ENCODE data around the gene MATK.

MATK gene

DNA sequence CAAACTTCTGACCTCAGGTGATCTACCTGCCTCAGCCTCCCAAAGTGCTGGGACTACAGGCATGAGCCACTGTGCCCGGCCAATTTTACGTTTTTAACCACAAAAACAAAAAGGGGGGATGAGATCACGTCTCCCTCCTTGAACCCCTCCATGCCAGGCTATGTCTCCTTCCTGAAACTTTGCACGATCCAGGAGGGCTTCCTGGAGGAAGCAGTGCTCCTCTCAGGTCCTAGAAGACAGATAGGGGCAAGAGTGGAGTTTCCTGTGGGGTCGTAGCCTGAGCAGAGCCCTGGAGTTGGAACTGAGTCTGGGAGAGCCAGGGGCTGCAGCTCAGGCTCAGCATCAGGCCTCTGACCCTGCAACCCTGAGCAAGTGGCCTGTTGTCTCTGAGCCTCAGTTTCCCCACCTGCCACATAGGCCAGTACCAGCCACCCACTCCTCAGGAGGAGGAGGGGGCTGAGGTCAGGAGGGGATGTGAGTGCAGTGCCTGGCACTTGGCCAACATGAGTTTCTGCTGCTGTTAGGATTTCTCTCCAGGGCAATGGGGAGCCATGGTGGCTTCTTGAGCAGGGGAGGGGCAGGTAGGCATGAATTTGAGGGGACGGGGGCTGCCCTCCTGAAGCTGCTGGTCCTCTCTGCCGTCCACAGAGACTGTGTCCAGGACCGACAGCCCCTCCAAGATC, 40.7 kb downstream of the MATK start:
- no peak for DNase-seq (ENCODE audit: low read depth in 2 of 2)
- H3K4me3 ChIP-seq (replicated peaks in 1 of 2; ENCODE audit: low read depth in 2 of 2, low read length in 2 of 2): no peak overlapping the region
- TF ChIP-seq, protein P1, sequence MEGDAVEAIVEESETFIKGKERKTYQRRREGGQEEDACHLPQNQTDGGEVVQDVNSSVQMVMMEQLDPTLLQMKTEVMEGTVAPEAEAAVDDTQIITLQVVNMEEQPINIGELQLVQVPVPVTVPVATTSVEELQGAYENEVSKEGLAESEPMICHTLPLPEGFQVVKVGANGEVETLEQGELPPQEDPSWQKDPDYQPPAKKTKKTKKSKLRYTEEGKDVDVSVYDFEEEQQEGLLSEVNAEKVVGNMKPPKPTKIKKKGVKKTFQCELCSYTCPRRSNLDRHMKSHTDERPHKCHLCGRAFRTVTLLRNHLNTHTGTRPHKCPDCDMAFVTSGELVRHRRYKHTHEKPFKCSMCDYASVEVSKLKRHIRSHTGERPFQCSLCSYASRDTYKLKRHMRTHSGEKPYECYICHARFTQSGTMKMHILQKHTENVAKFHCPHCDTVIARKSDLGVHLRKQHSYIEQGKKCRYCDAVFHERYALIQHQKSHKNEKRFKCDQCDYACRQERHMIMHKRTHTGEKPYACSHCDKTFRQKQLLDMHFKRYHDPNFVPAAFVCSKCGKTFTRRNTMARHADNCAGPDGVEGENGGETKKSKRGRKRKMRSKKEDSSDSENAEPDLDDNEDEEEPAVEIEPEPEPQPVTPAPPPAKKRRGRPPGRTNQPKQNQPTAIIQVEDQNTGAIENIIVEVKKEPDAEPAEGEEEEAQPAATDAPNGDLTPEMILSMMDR (IDR thresholded peaks at IDR 0.05; ENCODE audit: low read depth, low read length): no peak

DNA sequence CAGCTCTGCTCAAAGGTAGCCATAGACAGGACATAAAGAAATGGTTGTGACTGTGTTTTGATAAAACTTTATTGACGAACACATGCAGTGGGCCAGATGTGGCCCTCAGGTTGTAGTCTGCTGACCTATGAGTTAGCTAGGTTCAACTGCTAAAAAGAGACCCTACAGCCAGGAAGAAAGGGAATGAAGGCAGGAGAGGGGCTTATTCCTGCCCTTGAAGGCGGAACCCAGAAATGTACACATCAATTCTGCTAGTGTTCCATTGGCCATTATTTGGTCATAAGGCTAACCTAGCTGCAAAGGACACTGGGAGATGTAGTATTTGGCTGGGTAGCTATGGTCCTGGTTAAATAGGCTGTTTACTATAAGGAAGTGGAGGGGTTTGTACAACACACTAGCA, 42.7 kb downstream of the MATK start:
- peak in 1 of 2 donors; percentile 16 for DNase-seq (ENCODE audit: low read depth in 2 of 2)

DNA sequence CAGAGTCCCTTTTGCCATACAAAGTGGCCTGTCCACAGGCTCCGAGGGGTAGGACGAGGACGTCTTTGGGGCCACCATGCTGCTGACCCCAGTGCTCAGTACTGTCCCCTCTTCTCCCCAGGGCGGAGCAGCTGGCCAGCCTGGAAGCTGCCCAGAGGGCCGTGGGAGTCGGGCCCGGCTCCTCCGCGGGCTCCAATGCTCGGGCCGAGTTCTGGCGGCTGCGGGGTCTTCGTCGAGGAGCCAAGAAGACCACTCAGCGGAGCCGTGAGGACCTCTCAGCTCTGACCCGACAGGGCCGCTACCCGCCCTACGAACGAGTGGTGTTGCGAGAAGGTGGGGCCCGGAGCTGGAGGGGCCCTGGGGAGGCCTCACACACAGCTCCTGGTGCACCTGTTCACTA, 45.8 kb downstream of the MATK start:
- DNase-seq (ENCODE audit: low read depth in 2 of 2): no peak
- no peak overlapping the region for H3K4me3 ChIP-seq (replicated peaks in 1 of 2; ENCODE audit: low read depth in 2 of 2, low read length in 2 of 2)
- TF ChIP-seq, protein P1 (IDR thresholded peaks at IDR 0.05; ENCODE audit: low read depth, low read length): no peak

More for the DNA sequence above, 42.7 kb downstream of the MATK start:
- H3K4me3 ChIP-seq (replicated peaks in 1 of 2; ENCODE audit: low read depth in 2 of 2, low read length in 2 of 2): no peak overlapping the region
- TF ChIP-seq, protein P1 (IDR thresholded peaks at IDR 0.05; ENCODE audit: low read depth, low read length): no peak

DNA sequence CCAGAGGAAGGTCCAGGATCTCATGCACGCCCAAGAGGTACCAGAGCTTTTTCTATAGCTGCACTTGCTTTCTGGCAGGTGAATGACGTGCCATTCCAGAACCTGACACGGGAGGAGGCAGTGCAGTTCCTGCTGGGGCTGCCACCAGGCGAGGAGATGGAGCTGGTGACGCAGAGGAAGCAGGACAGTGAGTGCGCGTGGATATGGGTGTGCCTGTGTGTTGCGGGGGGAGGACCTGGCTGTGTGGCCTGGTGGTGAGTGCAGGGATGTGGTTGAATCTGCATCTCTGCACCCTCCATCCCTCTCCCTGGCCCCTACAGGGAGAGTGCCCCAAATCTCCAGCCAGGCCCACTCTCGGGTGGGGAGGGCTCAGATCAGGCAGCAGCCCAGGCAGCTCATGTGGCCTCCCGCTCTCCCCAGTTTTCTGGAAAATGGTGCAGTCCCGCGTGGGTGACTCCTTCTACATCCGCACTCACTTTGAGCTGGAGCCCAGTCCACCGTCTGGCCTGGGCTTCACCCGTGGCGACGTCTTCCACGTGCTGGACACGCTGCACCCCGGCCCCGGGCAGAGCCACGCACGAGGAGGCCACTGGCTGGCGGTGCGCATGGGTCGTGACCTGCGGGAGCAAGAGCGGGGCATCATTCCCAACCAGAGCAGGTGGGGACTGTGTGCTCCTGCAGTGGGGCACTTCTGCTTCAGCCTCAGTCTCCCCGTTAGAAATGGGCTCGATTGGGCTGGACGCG, 47.5 kb downstream of the MATK start:
- no peak for DNase-seq (ENCODE audit: low read depth in 2 of 2)
- H3K4me3 ChIP-seq (replicated peaks in 1 of 2; ENCODE audit: low read depth in 2 of 2, low read length in 2 of 2): no peak overlapping the region
- TF ChIP-seq, protein P1 (IDR thresholded peaks at IDR 0.05; ENCODE audit: low read depth, low read length): no peak

DNA sequence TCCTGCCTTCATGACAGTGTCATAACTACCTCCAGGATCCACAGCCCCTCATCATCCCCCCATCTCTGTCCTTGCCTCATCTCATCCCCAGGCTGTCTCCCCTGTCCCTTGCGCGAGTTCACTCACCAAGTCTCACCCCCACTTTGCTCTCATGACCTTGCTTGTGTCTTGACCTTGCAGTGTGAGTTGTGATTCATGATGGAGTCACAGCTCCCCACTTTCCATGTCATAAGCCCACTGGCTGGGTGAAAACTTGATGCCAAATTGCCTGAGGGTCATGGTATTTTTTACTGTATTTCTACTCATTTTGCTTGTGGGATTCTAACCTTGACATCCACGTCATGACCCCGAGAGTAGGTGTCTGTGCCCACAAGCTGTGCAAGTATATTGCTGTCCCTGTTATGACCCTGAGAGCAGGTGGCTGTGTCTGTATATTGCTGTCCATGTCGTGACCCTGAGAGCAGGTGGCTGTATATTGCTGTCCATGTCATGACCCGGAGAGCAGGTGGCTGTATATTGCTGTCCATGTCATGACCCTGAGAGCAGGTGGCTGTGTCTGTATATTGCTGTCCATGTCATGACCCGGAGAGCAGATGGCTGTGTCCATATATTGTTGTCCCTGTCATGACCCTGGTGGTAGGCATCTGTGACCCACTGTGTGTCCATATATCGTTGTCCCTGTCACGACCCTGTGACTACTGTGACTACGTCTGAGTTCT, 48.5 kb downstream of the MATK start:
- TF ChIP-seq, protein P1 (IDR thresholded peaks at IDR 0.05; ENCODE audit: low read depth, low read length): no peak
- no peak for DNase-seq (ENCODE audit: low read depth in 2 of 2)
- H3K4me3 ChIP-seq (replicated peaks in 1 of 2; ENCODE audit: low read depth in 2 of 2, low read length in 2 of 2): no peak overlapping the region

DNA sequence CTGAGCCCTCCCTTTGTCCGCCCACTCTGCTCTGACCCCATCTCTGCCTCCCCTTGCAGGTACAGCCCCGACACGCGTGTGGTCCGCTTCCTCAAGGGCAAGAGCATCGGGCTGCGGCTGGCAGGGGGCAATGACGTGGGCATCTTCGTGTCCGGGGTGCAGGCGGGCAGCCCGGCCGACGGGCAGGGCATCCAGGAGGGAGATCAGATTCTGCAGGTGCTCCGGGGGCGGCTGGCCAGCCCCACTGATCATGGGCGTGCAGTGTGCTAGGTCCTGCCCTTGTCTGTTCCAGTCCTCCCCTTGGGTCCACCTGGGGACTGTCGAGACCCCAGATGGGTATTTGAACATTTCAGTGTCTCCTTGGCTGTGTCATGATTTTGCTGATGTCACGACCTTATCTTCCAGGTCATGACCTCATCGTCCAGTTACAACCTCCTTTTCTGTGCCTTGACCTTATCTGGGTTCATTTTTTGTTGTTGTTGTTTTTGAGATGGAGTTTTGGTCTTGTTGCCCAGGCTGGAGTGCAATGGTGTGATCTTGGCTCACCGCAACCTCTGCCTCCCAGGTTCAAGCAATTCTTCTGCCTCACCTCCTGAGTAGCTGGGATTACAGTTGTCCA, 50.0 kb downstream of the MATK start:
- DNase-seq (ENCODE audit: low read depth in 2 of 2): no peak
- H3K4me3 ChIP-seq (replicated peaks in 1 of 2; ENCODE audit: low read depth in 2 of 2, low read length in 2 of 2): no peak overlapping the region
- TF ChIP-seq, protein P1 (IDR thresholded peaks at IDR 0.05; ENCODE audit: low read depth, low read length): no peak

Measured in cardiac fibroblast (primary cell).